Suprapubic skin (tissue), 3 donors: ENCODE data around the gene XRCC6.
A peak's percentile ranks its signal among the peaks of the same experiment; 100 is the strongest.

Source experiments
- POLR2A ChIP-seq, 2 donors: fragments of 450-650 bp; IDR thresholded peaks; one replicate each; pipeline ENCODE4 v1.6.1; 2017; ENCODE audit warnings: antibody characterized with exemption in 2 of 2, mild to moderate bottlenecking in 2 of 2, moderate library complexity in 2 of 2
- TF ChIP-seq, protein P1 (sequence below), 2 donors: fragments of 200-600 bp in 1 of 2; fragments of 450-650 bp in 1 of 2; sonication (generic) in 1 of 2; IDR thresholded peaks; one replicate each; pipeline ENCODE4 v1.5.1; 2016 to 2019; ENCODE audit warnings: antibody characterized with exemption in 2 of 2, mild to moderate bottlenecking in 1 of 2, moderate library complexity in 1 of 2

- TF ChIP-seq, protein P1, sequence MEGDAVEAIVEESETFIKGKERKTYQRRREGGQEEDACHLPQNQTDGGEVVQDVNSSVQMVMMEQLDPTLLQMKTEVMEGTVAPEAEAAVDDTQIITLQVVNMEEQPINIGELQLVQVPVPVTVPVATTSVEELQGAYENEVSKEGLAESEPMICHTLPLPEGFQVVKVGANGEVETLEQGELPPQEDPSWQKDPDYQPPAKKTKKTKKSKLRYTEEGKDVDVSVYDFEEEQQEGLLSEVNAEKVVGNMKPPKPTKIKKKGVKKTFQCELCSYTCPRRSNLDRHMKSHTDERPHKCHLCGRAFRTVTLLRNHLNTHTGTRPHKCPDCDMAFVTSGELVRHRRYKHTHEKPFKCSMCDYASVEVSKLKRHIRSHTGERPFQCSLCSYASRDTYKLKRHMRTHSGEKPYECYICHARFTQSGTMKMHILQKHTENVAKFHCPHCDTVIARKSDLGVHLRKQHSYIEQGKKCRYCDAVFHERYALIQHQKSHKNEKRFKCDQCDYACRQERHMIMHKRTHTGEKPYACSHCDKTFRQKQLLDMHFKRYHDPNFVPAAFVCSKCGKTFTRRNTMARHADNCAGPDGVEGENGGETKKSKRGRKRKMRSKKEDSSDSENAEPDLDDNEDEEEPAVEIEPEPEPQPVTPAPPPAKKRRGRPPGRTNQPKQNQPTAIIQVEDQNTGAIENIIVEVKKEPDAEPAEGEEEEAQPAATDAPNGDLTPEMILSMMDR (IDR thresholded peaks at IDR 0.05) = peak in 1 of 2 donors; percentile 34
- TF ChIP-seq POLR2A (IDR thresholded peaks at IDR 0.05) = no peak
These were observed 44.2 kb upstream of the XRCC6 start for GRCh38 chr22:41576877-41577276.
